ENCODE data around the gene FLNA.
"Not testable (repeated sequence)": the region's sequence is repeated elsewhere in the genome, so short reads cannot be mapped to it uniquely, and the experiment has no call there.

Gene FLNA, protein sequence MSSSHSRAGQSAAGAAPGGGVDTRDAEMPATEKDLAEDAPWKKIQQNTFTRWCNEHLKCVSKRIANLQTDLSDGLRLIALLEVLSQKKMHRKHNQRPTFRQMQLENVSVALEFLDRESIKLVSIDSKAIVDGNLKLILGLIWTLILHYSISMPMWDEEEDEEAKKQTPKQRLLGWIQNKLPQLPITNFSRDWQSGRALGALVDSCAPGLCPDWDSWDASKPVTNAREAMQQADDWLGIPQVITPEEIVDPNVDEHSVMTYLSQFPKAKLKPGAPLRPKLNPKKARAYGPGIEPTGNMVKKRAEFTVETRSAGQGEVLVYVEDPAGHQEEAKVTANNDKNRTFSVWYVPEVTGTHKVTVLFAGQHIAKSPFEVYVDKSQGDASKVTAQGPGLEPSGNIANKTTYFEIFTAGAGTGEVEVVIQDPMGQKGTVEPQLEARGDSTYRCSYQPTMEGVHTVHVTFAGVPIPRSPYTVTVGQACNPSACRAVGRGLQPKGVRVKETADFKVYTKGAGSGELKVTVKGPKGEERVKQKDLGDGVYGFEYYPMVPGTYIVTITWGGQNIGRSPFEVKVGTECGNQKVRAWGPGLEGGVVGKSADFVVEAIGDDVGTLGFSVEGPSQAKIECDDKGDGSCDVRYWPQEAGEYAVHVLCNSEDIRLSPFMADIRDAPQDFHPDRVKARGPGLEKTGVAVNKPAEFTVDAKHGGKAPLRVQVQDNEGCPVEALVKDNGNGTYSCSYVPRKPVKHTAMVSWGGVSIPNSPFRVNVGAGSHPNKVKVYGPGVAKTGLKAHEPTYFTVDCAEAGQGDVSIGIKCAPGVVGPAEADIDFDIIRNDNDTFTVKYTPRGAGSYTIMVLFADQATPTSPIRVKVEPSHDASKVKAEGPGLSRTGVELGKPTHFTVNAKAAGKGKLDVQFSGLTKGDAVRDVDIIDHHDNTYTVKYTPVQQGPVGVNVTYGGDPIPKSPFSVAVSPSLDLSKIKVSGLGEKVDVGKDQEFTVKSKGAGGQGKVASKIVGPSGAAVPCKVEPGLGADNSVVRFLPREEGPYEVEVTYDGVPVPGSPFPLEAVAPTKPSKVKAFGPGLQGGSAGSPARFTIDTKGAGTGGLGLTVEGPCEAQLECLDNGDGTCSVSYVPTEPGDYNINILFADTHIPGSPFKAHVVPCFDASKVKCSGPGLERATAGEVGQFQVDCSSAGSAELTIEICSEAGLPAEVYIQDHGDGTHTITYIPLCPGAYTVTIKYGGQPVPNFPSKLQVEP (N-terminal part only)

GRCh38 chrX:154374313-154375155 lies at the start of gene FLNA:
FLNA (minus strand) TSS chrX:154374634; CDS start chrX:154371245, 3,389 bp downstream.
- DNase-seq = no peak

DNA sequence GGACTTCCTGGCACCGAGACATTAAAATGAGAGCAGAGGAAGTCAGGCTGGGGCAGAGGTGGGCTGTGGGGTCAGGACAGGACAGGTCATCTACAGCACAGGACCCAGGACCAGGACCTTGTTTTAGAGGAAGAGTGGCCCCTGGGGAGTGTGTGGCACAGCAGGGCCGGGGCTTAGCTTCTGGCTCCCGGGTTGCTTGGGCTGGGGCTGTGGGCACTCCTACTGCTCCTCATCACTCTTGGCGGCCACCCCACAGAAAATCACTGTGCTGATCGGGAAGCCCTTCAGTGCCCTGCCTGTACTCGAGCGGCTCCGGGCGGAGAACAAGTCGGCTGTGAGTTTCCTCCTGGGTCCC lies 45.9 kb upstream of the FLNA start:
- no peak for DNase-seq

DNA sequence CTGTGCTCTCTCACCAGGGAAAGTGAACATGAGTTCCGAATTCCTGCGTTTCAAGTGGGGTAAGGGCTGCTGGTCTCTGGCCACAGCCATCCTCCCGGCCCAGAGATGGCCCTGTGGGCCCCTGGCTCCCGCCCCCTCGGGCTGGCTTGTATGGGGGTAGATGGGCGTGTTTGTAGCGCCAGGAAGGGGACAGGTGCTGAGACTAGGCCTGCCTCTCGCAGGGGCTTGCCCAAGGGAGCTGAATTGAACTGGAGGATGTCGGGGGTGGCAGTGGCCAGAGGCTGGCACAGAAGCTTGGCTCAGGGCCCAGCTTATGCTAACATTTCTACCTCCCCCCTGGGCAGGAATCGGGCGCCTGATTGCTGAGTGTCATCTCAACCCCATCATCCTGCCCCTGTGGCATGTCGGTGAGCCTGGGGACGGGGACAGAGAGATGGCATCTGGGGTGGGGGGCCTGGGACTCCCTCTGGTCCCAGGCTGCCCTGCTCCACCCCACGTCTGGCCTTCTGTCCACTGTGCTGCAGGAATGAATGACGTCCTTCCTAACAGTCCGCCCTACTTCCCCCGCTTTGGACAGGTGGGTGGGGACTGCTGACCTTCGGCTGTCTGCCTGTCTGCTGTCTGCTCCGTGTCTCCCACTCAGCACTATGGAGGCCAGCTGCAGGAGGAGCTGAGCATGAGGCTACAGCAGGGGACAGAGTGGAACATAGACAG lies 45.4 kb upstream of the FLNA start:
- no peak for DNase-seq

GRCh38 chrX:154419189-154419588 lies 44.8 kb upstream of the FLNA start:
- no peak for DNase-seq

DNA sequence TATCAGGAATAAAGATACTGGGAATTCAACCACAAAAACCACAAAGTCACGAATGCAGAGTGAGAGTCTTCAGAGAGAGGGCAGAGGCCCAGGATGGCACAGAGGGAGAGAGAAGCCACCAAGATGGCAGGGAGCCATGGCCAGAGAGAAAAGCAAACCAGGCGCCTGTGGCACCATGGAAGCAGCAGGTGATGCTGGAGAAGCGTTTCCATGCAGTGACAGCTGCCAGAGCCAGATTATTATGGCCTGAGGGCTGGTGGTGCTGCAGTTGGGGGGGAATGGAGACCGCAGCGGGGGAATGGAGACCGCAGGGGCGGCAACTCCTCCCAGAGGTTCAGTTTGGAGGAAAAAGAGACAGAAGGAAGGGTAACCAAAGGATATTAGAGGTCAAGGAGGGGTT lies 42.7 kb upstream of the FLNA start:
- no peak for DNase-seq

- no peak for DNase-seq
Measured at GRCh38 chrX:154413142-154413541, 38.7 kb upstream of the FLNA start.

- no peak for DNase-seq
Measured at GRCh38 chrX:154412468-154412867, 38.0 kb upstream of the FLNA start.

DNA sequence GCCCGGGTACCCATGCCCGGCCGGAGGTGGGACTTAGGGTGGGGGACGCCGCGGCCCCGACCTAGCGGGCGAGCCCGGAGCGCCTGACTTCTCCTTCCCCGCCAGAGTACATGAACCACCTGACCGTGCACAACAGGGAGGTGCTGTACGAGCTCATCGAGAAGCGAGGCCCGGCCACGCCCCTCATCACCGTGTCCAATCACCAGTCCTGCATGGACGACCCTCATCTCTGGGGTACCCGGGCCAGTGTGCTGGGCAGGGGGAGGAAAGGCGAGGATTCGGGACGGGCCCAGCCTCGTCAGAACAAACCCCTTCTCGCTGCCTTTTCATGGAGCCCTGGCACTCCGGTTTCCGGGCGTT lies 37.5 kb upstream of the FLNA start:
- peak; percentile 69 for DNase-seq

- no peak for DNase-seq
Measured at GRCh38 chrX:154409222-154409871, 34.9 kb upstream of the FLNA start, which contains the start of gene DNASE1L1. DNASE1L1 (minus strand) TSS chrX:154409254; CDS start chrX:154405568, 3,686 bp downstream.

DNA sequence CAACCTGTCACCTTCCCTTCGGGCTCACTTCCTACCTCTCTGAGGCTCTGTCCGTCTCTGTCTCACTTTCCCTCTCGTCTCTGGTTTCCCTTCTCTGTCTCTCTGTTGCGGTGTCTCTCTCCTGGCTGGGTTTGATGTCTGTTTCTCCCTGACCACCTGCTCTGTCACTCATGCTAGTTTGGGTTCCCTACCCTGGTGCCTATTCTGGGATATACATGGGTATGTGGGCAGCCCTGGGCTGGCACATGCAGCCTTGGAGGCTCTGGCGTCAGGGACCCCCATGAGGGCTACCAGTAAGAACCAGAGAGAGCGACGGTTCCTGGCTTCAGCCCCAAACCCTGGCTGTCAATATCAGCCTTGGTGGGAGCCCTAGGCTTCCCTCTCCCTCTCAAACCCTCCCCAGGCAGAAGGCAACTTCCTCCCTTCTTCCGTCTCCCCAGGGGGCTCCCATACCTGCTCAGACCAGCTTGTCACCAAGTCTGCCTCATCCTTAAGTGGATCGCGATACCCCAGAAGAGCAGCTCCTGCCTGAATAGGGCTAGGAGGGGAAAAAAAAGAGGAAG lies 34.3 kb upstream of the FLNA start:
- no peak for DNase-seq

DNA sequence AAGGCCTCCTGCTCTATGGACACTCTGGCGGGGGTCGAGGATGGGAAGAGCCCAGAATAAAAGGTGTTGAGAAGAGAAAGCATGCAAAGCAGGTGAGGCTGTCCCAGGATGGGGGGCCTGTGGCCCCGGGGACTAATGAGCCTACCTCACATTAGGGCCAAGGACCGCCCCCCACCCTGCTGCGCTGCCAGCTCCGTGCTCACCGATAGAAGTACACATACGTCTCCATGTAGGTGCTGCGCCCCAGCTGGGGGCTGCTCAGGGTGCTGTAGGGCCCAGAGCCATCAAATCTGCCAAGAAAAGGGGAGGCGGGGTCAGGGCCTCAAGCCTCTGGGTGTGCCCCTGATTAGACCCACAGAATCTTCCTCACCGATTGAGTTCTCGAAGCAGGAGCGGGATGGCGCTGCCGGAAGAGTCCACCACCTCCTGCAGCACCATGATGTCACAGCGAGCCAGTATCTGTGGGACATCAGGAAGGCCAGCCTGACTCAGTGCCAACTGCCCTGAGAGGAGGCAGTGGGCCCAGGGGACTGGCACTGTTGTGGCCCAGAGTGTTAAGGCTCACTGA lies 30.3 kb upstream of the FLNA start:
- DNase-seq = no peak

- DNase-seq = no peak
Measured at GRCh38 chrX:154403858-154404257, 29.4 kb upstream of the FLNA start.

GRCh38 chrX:154403192-154403591 lies 28.8 kb upstream of the FLNA start:
- DNase-seq = no peak

DNA sequence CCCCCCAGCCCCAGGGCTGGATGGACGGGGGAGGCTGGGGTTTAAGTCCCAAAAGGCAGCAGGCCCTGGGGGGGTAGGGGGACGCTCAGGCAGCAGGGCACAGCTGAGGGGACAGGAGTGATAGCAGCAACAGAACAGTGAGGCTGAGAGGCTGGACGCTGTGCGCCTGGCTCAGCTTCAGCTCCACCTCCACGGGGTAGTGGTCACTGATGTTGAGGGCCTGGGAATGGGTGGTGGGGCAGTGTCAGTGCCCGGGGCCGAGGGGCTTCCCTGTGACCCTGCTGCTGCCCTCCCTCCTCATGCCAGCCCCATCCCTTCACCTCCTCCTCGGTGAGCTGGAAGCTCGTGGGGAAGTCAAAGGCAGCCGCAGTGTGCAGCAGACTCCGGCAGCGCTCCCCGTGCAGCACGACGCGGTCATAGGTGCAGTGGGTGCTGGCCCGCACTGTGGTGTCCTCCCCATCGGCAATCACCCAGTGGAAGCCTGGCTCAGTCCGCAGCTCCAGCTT lies 28.2 kb upstream of the FLNA start:
- DNase-seq = no peak

GRCh38 chrX:154401918-154402621 lies 27.6 kb upstream of the FLNA start:
- DNase-seq = no peak

DNA sequence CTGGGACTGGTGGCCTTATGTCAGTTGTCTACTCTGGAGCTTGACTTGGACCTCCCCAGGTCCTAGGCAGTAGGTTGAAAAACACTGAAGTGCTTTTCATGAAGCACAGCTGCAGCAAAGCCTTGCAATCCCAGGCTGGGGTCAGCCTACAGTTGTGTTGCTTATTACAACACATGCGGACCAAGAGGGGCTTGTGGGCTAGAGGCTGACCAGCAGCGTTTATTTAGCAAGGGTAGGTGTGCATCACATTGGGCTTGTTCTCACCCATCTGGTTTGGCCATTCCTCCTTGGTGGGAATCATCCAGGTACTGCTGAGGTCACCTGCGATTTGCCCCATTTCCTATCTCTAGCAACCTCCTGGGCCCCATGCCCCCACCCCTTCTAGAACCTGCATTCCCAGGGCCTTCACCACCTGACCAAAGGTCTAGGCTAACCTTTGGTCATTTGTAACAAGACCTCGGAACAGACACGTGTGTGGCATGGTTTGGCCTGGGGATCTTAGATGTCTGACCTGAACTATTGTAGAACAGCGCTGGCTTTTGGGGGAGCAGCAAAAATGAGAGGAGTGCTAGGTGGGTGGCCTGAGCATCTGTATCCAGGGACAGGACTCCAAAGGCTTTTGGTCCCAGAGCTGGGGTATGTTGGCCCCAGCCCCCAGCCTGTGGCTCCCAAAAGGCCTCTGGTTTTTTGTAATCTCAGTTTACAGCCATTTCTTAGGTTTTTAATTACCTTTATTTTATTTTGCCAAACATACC lies 26.8 kb upstream of the FLNA start:
- no peak for DNase-seq

- DNase-seq = not testable (repeated sequence)
Measured at GRCh38 chrX:154400369-154400817, 26.0 kb upstream of the FLNA start.
